ENCODE measurements around the gene POLQ.

- TF ChIP-seq CTCF (IDR thresholded peaks at IDR 0.05), result no peak
- TF ChIP-seq POLR2A (IDR thresholded peaks at IDR 0.05), result no peak
Observed at GRCh38 chr3:121584418-121584817, 38.6 kb upstream of the POLQ start.
